NCI-H2227 treated with DMSO at 0.1 percent for 48 hours (cell line): ENCODE data around the gene TCF4.

Source experiments
- DNase-seq: peaks from one replicate; lab custom pipeline; 2025; lab: John Stamatoyannopoulos, UW

TCF4 gene

GRCh38 chr18:55385770-55386169 lies 202.2 kb downstream of the TCF4 start:
- DNase-seq: no peak

- no peak for DNase-seq
These were observed 203.3 kb downstream of the TCF4 start for GRCh38 chr18:55384551-55385275.

GRCh38 chr18:55384115-55384514 lies 203.9 kb downstream of the TCF4 start:
- DNase-seq: no peak

GRCh38 chr18:55382277-55382805 lies 205.7 kb downstream of the TCF4 start:
- no peak for DNase-seq

GRCh38 chr18:55381277-55381676 lies 206.7 kb downstream of the TCF4 start:
- DNase-seq: no peak

GRCh38 chr18:55380589-55380988 lies 207.4 kb downstream of the TCF4 start:
- DNase-seq: no peak

GRCh38 chr18:55376387-55376786 lies 211.6 kb downstream of the TCF4 start:
- no peak for DNase-seq

- DNase-seq: no peak
These were observed 212.1 kb downstream of the TCF4 start for GRCh38 chr18:55375930-55376329.

GRCh38 chr18:55374741-55375140 lies 213.3 kb downstream of the TCF4 start:
- DNase-seq: no peak

- DNase-seq: no peak
These were observed 215.8 kb downstream of the TCF4 start for GRCh38 chr18:55372209-55372608.

GRCh38 chr18:55370936-55371335 lies 217.1 kb downstream of the TCF4 start:
- no peak for DNase-seq

GRCh38 chr18:55369346-55369745 lies 218.6 kb downstream of the TCF4 start:
- no peak for DNase-seq

- DNase-seq: no peak
These were observed 222.7 kb downstream of the TCF4 start for GRCh38 chr18:55365342-55365741.

- DNase-seq: no peak
These were observed 225.7 kb downstream of the TCF4 start for GRCh38 chr18:55362303-55362702.

- no peak for DNase-seq
These were observed 226.3 kb downstream of the TCF4 start for GRCh38 chr18:55361492-55362250.

GRCh38 chr18:55360061-55360460 lies 227.9 kb downstream of the TCF4 start:
- no peak for DNase-seq

GRCh38 chr18:55356815-55357214 lies 231.2 kb downstream of the TCF4 start:
- DNase-seq: no peak

GRCh38 chr18:55355223-55355622 lies 232.8 kb downstream of the TCF4 start:
- DNase-seq: no peak

- DNase-seq: no peak
These were observed 233.2 kb downstream of the TCF4 start for GRCh38 chr18:55354795-55355194.

GRCh38 chr18:55353806-55354205 lies 234.2 kb downstream of the TCF4 start:
- DNase-seq: no peak

GRCh38 chr18:55353391-55353790 lies 234.6 kb downstream of the TCF4 start:
- no peak for DNase-seq

GRCh38 chr18:55351980-55352714 lies 235.8 kb downstream of the TCF4 start:
- no peak for DNase-seq

- DNase-seq: no peak
These were observed 236.7 kb downstream of the TCF4 start for GRCh38 chr18:55351241-55351691.
